GM21825 (cell line): ENCODE results near the gene ARL15.

ENCODE experiments used
- ATAC-seq: cut with Tn5 transposase; IDR thresholded peaks from one replicate; pipeline ENCODE4 v1.9.1; 2021; ENCODE audit warnings: mild to moderate bottlenecking, moderate library complexity; ENCODE audit not compliant: unreplicated experiment

ARL15 gene

GRCh38 chr5:53917095-53917494 is 393.3 kb downstream of the ARL15 start:
- ATAC-seq, result no peak

DNA sequence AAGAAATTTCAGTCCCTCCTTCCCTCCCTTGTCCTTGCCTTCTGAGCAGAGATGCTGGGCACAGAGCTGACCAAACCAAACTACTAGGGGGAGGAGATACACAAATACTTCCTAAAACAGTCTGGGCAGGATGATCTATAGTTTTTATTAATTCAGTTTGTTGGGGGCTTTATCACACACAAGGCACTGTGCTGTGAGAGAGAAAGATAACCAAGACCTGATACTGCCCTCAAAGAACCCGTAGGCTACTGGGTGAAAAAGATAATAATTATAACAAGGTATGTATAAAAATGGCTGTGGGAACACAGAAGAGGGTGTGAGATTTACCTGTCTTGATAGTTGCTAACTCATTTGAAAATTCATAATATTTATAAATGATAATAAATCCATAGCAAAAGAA is 395.3 kb downstream of the ARL15 start:
- no peak for ATAC-seq

GRCh38 chr5:53913941-53914340 is 396.4 kb downstream of the ARL15 start:
- ATAC-seq, result no peak

DNA sequence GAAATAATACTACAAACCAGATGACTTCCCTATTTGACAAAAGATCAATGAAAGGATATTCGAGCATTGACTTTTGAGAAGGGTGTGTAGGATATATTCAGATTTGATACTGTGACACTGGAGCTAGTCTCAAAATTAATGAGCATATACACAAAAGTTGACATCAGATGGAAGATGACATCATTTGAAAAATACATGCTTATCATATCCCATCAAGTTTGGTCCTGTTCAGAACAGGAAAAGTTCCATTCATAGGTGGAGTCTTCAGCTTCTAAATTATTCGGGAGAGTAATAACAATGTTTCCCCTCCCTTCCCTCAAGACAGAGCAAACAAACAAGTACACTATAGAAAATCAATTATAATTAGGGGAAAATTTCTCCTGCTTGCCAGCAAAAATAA is 401.6 kb downstream of the ARL15 start:
- no peak for ATAC-seq

GRCh38 chr5:53907827-53908226 is 402.5 kb downstream of the ARL15 start:
- no peak for ATAC-seq

- ATAC-seq, result no peak
Observed at GRCh38 chr5:53906736-53907135, 403.6 kb downstream of the ARL15 start.

- no peak for ATAC-seq
Observed at GRCh38 chr5:53902296-53902907, 408.0 kb downstream of the ARL15 start.

GRCh38 chr5:53900677-53901076 is 409.7 kb downstream of the ARL15 start:
- no peak for ATAC-seq

DNA sequence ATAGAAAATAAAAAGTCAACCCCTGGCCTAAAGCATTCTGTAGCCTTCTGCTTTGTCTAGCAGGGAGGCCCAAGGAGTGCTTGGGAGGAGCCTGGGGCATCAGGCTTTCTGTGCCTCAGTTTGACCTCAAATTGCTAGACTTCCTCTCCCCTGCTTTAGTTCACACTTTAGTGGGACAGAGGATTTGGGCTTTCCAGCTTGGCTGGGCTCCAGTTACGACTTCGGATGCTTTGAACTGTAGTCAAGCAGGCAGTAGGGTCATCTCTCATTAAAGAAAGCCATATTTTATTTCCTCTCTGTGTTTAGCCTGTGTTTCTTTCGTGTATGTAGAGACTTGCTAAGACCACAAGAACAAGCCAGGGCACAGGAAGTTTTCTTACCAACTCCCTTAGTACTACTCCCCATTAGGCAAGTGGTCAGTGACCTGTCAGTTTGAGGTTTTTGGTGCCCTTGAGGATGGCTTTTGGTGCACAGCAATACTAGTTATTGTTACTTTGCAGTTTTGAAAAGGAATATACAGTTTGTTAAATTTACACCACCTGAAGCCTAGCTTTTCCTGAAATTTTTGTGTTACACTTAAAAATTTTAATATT is 415.2 kb downstream of the ARL15 start:
- no peak for ATAC-seq

DNA sequence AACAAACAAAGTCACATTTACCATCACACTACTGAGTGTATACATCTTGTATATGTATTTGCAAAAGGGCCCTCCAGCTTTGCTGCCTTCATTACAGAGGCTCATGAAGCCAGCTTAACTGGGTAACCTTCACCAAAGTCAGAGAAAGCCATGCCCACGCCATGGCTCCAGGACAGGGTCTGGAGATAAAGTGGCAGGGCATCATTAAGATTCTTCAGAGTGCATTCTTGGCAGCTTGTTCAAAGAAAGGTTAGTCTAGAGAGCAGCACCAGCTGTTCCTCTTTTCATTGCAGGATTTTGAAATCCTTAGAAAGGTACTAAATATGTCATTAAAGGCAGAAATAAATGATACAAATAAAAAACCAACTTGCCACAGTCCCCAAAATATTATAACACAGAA is 416.7 kb downstream of the ARL15 start:
- no peak for ATAC-seq

- no peak for ATAC-seq
Observed at GRCh38 chr5:53892224-53892623, 418.1 kb downstream of the ARL15 start.

- ATAC-seq, result no peak
Observed at GRCh38 chr5:53891159-53891558, 419.2 kb downstream of the ARL15 start.

GRCh38 chr5:53890490-53890889 is 419.9 kb downstream of the ARL15 start:
- ATAC-seq, result no peak

- no peak for ATAC-seq
Observed at GRCh38 chr5:53884844-53885243, 425.5 kb downstream of the ARL15 start.

DNA sequence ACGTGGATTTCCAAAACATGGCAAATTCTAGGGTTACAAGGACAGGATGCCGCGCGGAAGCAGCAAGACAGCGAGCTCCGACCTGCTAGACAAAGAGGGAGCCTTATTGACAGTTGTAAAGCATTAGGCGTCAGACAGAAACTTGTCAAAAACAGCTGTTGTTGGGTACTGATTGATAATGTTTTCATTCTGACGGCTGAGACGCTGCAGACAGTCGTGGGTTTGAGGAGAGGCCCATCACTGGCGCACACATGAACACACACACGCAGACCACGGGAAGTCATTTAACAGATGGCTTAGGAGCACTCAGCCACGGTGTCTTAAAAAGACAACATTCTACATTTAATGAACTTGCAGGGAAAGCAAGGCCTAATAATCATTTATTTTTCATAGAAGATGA is 426.0 kb downstream of the ARL15 start:
- ATAC-seq, result no peak

DNA sequence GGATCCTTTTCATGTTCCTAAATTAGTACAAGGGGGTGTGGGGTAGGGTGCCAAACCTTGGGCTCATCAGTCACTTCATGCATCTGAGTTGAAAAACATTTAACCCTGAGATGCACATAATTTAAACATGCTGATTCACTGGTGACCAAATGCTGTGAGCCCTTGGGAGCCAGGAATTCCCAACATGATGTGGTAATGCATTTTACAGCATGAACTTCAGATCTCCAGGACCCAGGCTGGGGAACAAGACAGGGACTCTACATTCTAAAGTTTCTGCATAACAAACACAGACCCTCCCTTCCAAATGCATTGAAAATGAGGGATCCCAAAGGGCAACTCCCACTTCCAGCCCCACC is 427.7 kb downstream of the ARL15 start:
- ATAC-seq, result no peak

- no peak for ATAC-seq
Observed at GRCh38 chr5:53882006-53882675, 428.2 kb downstream of the ARL15 start.

- no peak for ATAC-seq
Observed at GRCh38 chr5:53879708-53880323, 430.6 kb downstream of the ARL15 start.

DNA sequence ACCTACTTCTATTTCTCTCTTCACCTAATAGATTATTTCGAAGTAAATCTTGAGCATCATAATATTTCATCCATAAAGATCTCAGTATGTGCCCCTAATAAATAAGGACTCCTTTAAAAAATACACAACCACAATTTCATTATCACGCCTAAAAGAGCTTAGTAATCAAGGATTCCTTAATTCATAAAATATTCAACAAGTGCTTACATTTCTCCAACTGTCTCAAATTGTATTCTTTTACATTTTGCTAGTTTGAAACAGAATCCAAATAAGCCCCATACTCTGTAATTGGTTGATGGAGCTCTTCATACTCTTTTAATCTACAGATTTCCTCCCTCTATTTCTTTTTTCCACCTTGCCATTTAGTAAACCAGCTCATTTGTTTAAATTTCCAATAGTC is 432.4 kb downstream of the ARL15 start:
- ATAC-seq, result no peak

DNA sequence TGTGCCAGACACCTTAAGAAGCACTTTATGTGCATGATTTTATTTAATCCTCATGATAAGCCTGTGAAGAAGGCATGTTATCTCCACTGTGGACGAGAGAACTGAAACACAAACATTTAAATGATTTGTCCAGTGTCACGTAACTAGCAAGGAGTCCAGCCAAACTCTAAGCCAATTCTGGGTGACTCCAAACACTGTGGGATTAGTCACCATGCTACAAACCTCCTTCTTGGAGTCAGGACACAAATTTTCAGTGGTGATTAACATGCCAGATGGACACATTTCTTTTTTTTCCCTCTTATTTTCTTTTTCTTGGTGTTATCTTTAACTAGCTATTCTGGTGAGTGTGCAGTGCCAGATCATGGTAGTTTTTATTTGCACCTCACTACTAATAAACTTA is 433.1 kb downstream of the ARL15 start:
- no peak for ATAC-seq

DNA sequence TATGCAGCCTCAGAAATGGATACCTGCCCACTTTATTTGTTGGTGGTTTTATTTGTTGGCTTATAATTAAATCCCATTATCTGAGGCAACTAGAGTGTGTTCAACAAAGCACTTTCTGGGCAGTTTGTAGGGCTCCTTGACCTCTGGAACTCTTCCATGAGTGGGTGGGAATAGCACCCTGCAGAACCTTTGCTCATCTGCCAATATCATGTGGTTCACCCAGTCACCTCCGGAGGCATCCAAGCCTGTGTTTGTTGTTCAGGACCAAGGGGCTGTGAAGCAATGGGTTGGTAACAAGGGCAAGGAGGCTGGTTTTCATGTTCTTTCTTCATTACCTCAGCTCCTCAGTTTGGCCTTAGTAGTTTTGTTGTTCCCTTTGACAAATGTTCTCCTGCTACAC is 436.0 kb downstream of the ARL15 start:
- no peak for ATAC-seq

DNA sequence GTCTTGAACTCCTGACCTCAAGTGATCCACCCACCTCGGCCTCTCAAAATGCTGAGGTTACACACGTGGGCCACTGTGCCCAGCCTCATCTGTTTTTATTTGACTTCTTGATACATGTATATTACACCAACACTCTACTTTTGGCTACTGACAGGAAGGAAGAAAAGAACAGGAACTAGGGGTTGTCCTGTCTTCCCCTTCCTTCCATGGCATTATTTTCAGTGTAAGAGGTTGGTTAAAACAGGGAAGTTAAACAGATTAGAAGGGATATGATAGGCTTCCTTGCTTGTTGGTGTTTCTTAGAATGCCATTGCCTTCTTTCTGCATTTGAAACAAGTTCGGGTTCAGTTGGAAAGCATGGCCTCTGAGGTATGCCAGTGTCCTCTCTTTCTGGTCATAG is 437.1 kb downstream of the ARL15 start:
- no peak for ATAC-seq
